ENCODE results near the gene DIPK1A. TPM values are rescaled to one million over a fixed set of nuclear protein-coding genes. Genes with fewer than 3 reads are reported as not detected.

DIPK1A gene
- total RNA-seq, 1 donor from 2014 or later: 9.7 TPM

- FAIRE-seq: no peak
- no peak for TF ChIP-seq CTCF (IDR thresholded peaks at IDR 0.05; ENCODE audit: insufficient read depth, low read length, severe bottlenecking)
- H3K4me3 ChIP-seq (ENCODE audit: low read depth, low read length): no peak overlapping the region
- no peaks in the 10 kb centered on the region for H3K36me3 ChIP-seq (ENCODE audit: control insufficient read depth, insufficient read depth, low read length)
- no peaks in the 10 kb centered on the region for H3K27me3 ChIP-seq (ENCODE audit: control insufficient read depth, insufficient read depth, low read length)
- DNase-seq (ENCODE audit: low read depth): no peak
These were observed 34.5 kb upstream of the DIPK1A start for GRCh38 chr1:92995441-92996430.

GRCh38 chr1:92994105-92994712 lies 32.9 kb upstream of the DIPK1A start:
- TF ChIP-seq CTCF (IDR thresholded peaks at IDR 0.05; ENCODE audit: insufficient read depth, low read length, severe bottlenecking): peak; percentile 64
- no peaks in the 10 kb centered on the region for H3K27me3 ChIP-seq (ENCODE audit: control insufficient read depth, insufficient read depth, low read length)
- FAIRE-seq (no peak), DNase-seq (ENCODE audit: low read depth) (peak; percentile 67)
- H3K4me3 ChIP-seq (ENCODE audit: low read depth, low read length): no peak overlapping the region
- H3K36me3 ChIP-seq (ENCODE audit: control insufficient read depth, insufficient read depth, low read length): no peaks in the 10 kb centered on the region

- no peak for TF ChIP-seq CTCF (IDR thresholded peaks at IDR 0.05; ENCODE audit: insufficient read depth, low read length, severe bottlenecking)
- FAIRE-seq: no peak
- DNase-seq (ENCODE audit: low read depth): no peak
These were observed 32.3 kb upstream of the DIPK1A start for GRCh38 chr1:92993581-92993980.

GRCh38 chr1:92992877-92993276 lies 31.6 kb upstream of the DIPK1A start:
- no peaks in the 10 kb centered on the region for H3K36me3 ChIP-seq (ENCODE audit: control insufficient read depth, insufficient read depth, low read length)
- no peak for TF ChIP-seq CTCF (IDR thresholded peaks at IDR 0.05; ENCODE audit: insufficient read depth, low read length, severe bottlenecking)
- DNase-seq (ENCODE audit: low read depth) (no peak), FAIRE-seq (no peak)
- H3K4me3 ChIP-seq (ENCODE audit: low read depth, low read length): no peak overlapping the region
- H3K27me3 ChIP-seq (ENCODE audit: control insufficient read depth, insufficient read depth, low read length): no peaks in the 10 kb centered on the region

More at GRCh38 chr1:92993581-92993980, 32.3 kb upstream of the DIPK1A start:
- no peaks in the 10 kb centered on the region for H3K36me3 ChIP-seq (ENCODE audit: control insufficient read depth, insufficient read depth, low read length)
- no peaks in the 10 kb centered on the region for H3K27me3 ChIP-seq (ENCODE audit: control insufficient read depth, insufficient read depth, low read length)
- no peak overlapping the region for H3K4me3 ChIP-seq (ENCODE audit: low read depth, low read length)

GRCh38 chr1:92992054-92992453 lies 30.8 kb upstream of the DIPK1A start:
- Histone ChIP-seq H3K36me3 (ENCODE audit: control insufficient read depth, insufficient read depth, low read length) (no peaks in the 10 kb centered on the region), H3K4me3 (ENCODE audit: low read depth, low read length) (no peak overlapping the region), H3K27me3 (ENCODE audit: control insufficient read depth, insufficient read depth, low read length) (no peaks in the 10 kb centered on the region)
- DNase-seq (ENCODE audit: low read depth): no peak
- TF ChIP-seq CTCF (IDR thresholded peaks at IDR 0.05; ENCODE audit: insufficient read depth, low read length, severe bottlenecking): no peak
- no peak for FAIRE-seq
